ENCODE data around the gene MARVELD3. TPM values are rescaled to one million over a fixed set of nuclear protein-coding genes. Genes with fewer than 3 reads are reported as not detected.
"Not testable (repeated sequence)": the region's sequence is repeated elsewhere in the genome, so short reads cannot be mapped to it uniquely, and the experiment has no call there.

The MARVELD3 gene
- polyA plus RNA-seq, 1 donor (not counting 4 experiments of a cell fraction or from before 2014, with no cell fraction given): 11.6 TPM

DNA sequence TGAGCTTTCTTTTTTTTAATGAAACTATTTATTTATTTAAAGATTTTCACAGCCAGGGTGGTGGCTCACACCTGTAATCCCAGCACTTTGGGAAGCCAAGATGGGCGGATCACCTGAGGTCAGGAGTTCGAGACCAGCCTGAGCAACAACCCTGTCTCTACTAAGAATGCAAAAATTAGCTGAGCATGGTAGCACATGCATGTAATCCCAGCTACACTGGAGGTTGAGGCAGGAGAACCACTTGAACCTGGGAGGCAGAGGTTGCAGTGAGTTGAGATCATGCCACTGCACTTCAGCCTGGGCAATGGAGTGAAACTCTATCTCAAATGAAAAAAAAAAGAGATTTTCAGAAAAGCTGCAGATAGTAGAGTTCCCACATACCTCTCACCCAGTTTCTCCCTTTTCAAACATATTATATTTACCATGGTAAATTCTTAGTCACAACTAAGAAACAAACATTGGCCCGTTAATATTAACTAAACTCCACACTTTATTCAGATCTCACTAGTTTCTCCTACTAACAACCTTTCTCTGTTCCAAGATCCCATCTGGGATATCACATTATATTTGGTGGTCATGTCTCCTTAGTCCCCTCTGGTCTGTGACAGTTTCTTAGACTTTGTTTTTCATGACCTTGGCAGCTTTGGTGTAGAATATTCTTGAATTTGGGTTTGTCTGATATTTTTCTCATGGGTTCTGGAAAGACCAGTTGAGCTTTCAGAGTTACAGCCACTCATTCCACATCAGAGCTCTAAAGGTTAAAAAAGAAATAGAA, 41.3 kb upstream of the MARVELD3 start:
- H3K9me1 ChIP-seq (ENCODE audit: control insufficient read depth, extremely low read depth, insufficient read depth, low read length): no peaks in the 10 kb centered on the region
- TF ChIP-seq, protein P1, sequence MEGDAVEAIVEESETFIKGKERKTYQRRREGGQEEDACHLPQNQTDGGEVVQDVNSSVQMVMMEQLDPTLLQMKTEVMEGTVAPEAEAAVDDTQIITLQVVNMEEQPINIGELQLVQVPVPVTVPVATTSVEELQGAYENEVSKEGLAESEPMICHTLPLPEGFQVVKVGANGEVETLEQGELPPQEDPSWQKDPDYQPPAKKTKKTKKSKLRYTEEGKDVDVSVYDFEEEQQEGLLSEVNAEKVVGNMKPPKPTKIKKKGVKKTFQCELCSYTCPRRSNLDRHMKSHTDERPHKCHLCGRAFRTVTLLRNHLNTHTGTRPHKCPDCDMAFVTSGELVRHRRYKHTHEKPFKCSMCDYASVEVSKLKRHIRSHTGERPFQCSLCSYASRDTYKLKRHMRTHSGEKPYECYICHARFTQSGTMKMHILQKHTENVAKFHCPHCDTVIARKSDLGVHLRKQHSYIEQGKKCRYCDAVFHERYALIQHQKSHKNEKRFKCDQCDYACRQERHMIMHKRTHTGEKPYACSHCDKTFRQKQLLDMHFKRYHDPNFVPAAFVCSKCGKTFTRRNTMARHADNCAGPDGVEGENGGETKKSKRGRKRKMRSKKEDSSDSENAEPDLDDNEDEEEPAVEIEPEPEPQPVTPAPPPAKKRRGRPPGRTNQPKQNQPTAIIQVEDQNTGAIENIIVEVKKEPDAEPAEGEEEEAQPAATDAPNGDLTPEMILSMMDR (optimal IDR thresholded peaks at IDR 0.05 in 1 of 3, IDR thresholded peaks at IDR 0.05 in 1 of 3, conservative IDR thresholded peaks at IDR 0.05 in 1 of 3; ENCODE audit: extremely low read depth in 1 of 3, insufficient read depth in 2 of 3, low read length in 3 of 3): no peak
- TF ChIP-seq EZH2 (IDR thresholded peaks at IDR 0.05; ENCODE audit: low read length): no peak
- H3K4me3 ChIP-seq (ENCODE audit: control insufficient read depth in 2 of 3, extremely low read depth in 1 of 3, insufficient read depth in 2 of 3, low read depth in 1 of 3, low read length in 3 of 3): no peak overlapping the region
- H3K9me3 ChIP-seq (ENCODE audit: control insufficient read depth, low read depth, low read length): no peaks in the 10 kb centered on the region
- H3K27ac ChIP-seq (ENCODE audit: control insufficient read depth, insufficient read depth, low read length): no peak overlapping the region
- FAIRE-seq (no peak), DNase-seq (ENCODE audit: low read depth, low spot score) (no peak)
- no peaks in the 10 kb centered on the region for H3K36me3 ChIP-seq (ENCODE audit: control insufficient read depth in 2 of 2, extremely low read depth in 1 of 2, insufficient read depth in 2 of 2, low read length in 2 of 2)
- dilution Hi-C loops (cut with MboI; ENCODE audit: extremely low pct_ligation_motif_present, low sequenced_read_pairs): no loop called here
- H3K79me2 ChIP-seq (ENCODE audit: control insufficient read depth, insufficient read depth, low read length): no peaks in the 10 kb centered on the region
- H2AFZ ChIP-seq (ENCODE audit: control insufficient read depth, low read length): no peak overlapping the region
- no peak overlapping the region for H3K4me2 ChIP-seq (ENCODE audit: control insufficient read depth, extremely low read depth, insufficient read depth, low read depth, low read length)
- no peak overlapping the region for H3K9ac ChIP-seq (ENCODE audit: control insufficient read depth, extremely low read depth, insufficient read depth, low read length)
- H3K4me1 ChIP-seq (ENCODE audit: control insufficient read depth, extremely low read depth, insufficient read depth, low read length): no peaks in the 10 kb centered on the region
- H3K27me3 ChIP-seq (ENCODE audit: control insufficient read depth, extremely low read depth, insufficient read depth, low read length): no peaks in the 10 kb centered on the region
- no peaks in the 10 kb centered on the region for H4K20me1 ChIP-seq (ENCODE audit: control insufficient read depth, extremely low read depth, insufficient read depth, low read length)

DNA sequence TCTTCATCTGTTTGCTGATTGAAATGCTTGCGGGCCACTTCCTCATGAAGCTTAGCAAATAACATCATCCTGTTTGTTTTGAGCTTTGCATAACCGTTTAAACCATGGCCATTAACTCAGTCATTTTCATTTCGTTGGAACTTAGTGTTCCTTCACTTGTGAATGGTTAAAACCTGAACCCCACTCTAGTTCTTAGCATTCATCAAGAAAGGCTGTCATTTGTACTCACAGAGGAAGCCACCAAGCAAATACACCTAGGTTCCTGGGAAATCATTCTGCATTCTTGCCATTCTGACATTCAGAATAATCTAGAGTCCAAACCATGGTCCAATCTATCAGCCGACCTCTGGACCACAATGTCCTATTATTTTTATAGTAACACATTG, 40.7 kb upstream of the MARVELD3 start:
- no peak for FAIRE-seq
- Histone ChIP-seq H3K9ac (ENCODE audit: control insufficient read depth, extremely low read depth, insufficient read depth, low read length) (no peak overlapping the region), H3K4me3 (ENCODE audit: control insufficient read depth in 2 of 3, extremely low read depth in 1 of 3, insufficient read depth in 2 of 3, low read depth in 1 of 3, low read length in 3 of 3) (no peak overlapping the region), H3K4me2 (ENCODE audit: control insufficient read depth, extremely low read depth, insufficient read depth, low read depth, low read length) (no peak overlapping the region), H3K9me3 (ENCODE audit: control insufficient read depth, low read depth, low read length) (no peaks in the 10 kb centered on the region), H3K79me2 (ENCODE audit: control insufficient read depth, insufficient read depth, low read length) (no peaks in the 10 kb centered on the region), H2AFZ (ENCODE audit: control insufficient read depth, low read length) (no peak overlapping the region), H3K4me1 (ENCODE audit: control insufficient read depth, extremely low read depth, insufficient read depth, low read length) (no peaks in the 10 kb centered on the region), H3K27ac (ENCODE audit: control insufficient read depth, insufficient read depth, low read length) (no peak overlapping the region), H4K20me1 (ENCODE audit: control insufficient read depth, extremely low read depth, insufficient read depth, low read length) (no peaks in the 10 kb centered on the region), H3K9me1 (ENCODE audit: control insufficient read depth, extremely low read depth, insufficient read depth, low read length) (no peaks in the 10 kb centered on the region), H3K36me3 (ENCODE audit: control insufficient read depth in 2 of 2, extremely low read depth in 1 of 2, insufficient read depth in 2 of 2, low read length in 2 of 2) (no peaks in the 10 kb centered on the region), H3K27me3 (ENCODE audit: control insufficient read depth, extremely low read depth, insufficient read depth, low read length) (no peaks in the 10 kb centered on the region)
- TF ChIP-seq EZH2 (IDR thresholded peaks at IDR 0.05; ENCODE audit: low read length): no peak
- TF ChIP-seq, protein P1 (optimal IDR thresholded peaks at IDR 0.05 in 1 of 3, IDR thresholded peaks at IDR 0.05 in 1 of 3, conservative IDR thresholded peaks at IDR 0.05 in 1 of 3; ENCODE audit: extremely low read depth in 1 of 3, insufficient read depth in 2 of 3, low read length in 3 of 3): no peak
- dilution Hi-C loops (cut with MboI; ENCODE audit: extremely low pct_ligation_motif_present, low sequenced_read_pairs): no loop called here
- no peak for DNase-seq (ENCODE audit: low read depth, low spot score)

DNA sequence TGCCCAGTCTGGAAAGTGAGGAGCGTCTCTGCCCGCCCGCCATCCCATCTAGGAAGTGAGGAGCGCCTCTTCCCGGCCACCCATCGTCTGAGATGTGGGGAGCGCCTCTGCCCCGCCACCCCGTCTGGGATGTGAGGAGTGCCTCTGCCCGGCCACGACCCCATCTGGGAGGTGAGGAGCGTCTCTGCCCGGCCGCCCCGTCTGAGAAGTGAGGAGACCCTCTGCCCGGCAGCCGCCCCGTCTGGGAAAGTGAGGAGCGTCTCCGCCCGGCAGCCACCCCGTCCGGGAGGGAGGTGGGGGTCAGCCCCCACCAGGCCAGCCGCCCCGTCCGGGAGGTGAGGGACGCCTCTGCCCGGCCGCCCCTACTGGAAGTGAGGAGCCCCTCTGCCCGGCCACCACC, 36.6 kb upstream of the MARVELD3 start:
- FAIRE-seq; H3K79me2 ChIP-seq (ENCODE audit: control insufficient read depth, insufficient read depth, low read length); H3K9ac ChIP-seq (ENCODE audit: control insufficient read depth, extremely low read depth, insufficient read depth, low read length); H4K20me1 ChIP-seq (ENCODE audit: control insufficient read depth, extremely low read depth, insufficient read depth, low read length); H3K9me1 ChIP-seq (ENCODE audit: control insufficient read depth, extremely low read depth, insufficient read depth, low read length); DNase-seq (ENCODE audit: low read depth, low spot score); H3K4me1 ChIP-seq (ENCODE audit: control insufficient read depth, extremely low read depth, insufficient read depth, low read length); H3K9me3 ChIP-seq (ENCODE audit: control insufficient read depth, low read depth, low read length); H3K36me3 ChIP-seq (ENCODE audit: control insufficient read depth in 2 of 2, extremely low read depth in 1 of 2, insufficient read depth in 2 of 2, low read length in 2 of 2); H3K27ac ChIP-seq (ENCODE audit: control insufficient read depth, insufficient read depth, low read length); dilution Hi-C loops (cut with MboI; ENCODE audit: extremely low pct_ligation_motif_present, low sequenced_read_pairs); H3K4me2 ChIP-seq (ENCODE audit: control insufficient read depth, extremely low read depth, insufficient read depth, low read depth, low read length); H2AFZ ChIP-seq (ENCODE audit: control insufficient read depth, low read length); H3K4me3 ChIP-seq (ENCODE audit: control insufficient read depth in 2 of 3, extremely low read depth in 1 of 3, insufficient read depth in 2 of 3, low read depth in 1 of 3, low read length in 3 of 3); H3K27me3 ChIP-seq (ENCODE audit: control insufficient read depth, extremely low read depth, insufficient read depth, low read length): not testable (repeated sequence)

GRCh38 chr16:71590071-71590470, 35.9 kb upstream of the MARVELD3 start:
- H3K79me2 ChIP-seq (ENCODE audit: control insufficient read depth, insufficient read depth, low read length); H3K4me3 ChIP-seq (ENCODE audit: control insufficient read depth in 2 of 3, extremely low read depth in 1 of 3, insufficient read depth in 2 of 3, low read depth in 1 of 3, low read length in 3 of 3); H3K9me3 ChIP-seq (ENCODE audit: control insufficient read depth, low read depth, low read length); H3K4me2 ChIP-seq (ENCODE audit: control insufficient read depth, extremely low read depth, insufficient read depth, low read depth, low read length); H3K36me3 ChIP-seq (ENCODE audit: control insufficient read depth in 2 of 2, extremely low read depth in 1 of 2, insufficient read depth in 2 of 2, low read length in 2 of 2); H2AFZ ChIP-seq (ENCODE audit: control insufficient read depth, low read length); H3K4me1 ChIP-seq (ENCODE audit: control insufficient read depth, extremely low read depth, insufficient read depth, low read length); H4K20me1 ChIP-seq (ENCODE audit: control insufficient read depth, extremely low read depth, insufficient read depth, low read length); H3K9me1 ChIP-seq (ENCODE audit: control insufficient read depth, extremely low read depth, insufficient read depth, low read length); dilution Hi-C loops (cut with MboI; ENCODE audit: extremely low pct_ligation_motif_present, low sequenced_read_pairs); FAIRE-seq; H3K27me3 ChIP-seq (ENCODE audit: control insufficient read depth, extremely low read depth, insufficient read depth, low read length); DNase-seq (ENCODE audit: low read depth, low spot score); H3K27ac ChIP-seq (ENCODE audit: control insufficient read depth, insufficient read depth, low read length); H3K9ac ChIP-seq (ENCODE audit: control insufficient read depth, extremely low read depth, insufficient read depth, low read length): not testable (repeated sequence)
